HEK293T (cell line): ENCODE results near the gene CMTM4.

Source experiments
- CTCF ChIA-PET: fragments of 350-600 bp; formaldehyde crosslinking; extraction: SDS; loops from one replicate; lab custom pipeline; 2021; ENCODE audit warnings: antibody characterized with exemption, inconsistent platforms; lab: Yijun Ruan, JAX
- POLR2A ChIA-PET: fragments of 350-600 bp; formaldehyde crosslinking; extraction: SDS; loops from one replicate; lab custom pipeline; 2020; ENCODE audit warnings: antibody characterized with exemption, inconsistent platforms; lab: Yijun Ruan, JAX
- DNase-seq: peaks from one replicate; pipeline ENCODE4 v3.0.0; 2012; ENCODE audit warnings: mixed read lengths; ENCODE audit errors: extremely low spot score
- ARNT ChIP-seq: fragments of 450-650 bp; IDR thresholded peaks from 2 replicates; pipeline ENCODE4 v1.6.1; 2017; ENCODE audit warnings: mild to moderate bottlenecking
- BHLHE40 ChIP-seq: fragments of 450-650 bp; IDR thresholded peaks from 2 replicates; pipeline ENCODE4 v1.6.1; 2016; ENCODE audit warnings: mild to moderate bottlenecking, moderate library complexity, borderline replicate concordance
- CTBP1 ChIP-seq: fragments of 450-650 bp; IDR thresholded peaks from 2 replicates; pipeline ENCODE4 v1.6.1; 2016; ENCODE audit warnings: borderline replicate concordance
- ELF4 ChIP-seq: fragments of 450-650 bp; IDR thresholded peaks from 2 replicates; pipeline ENCODE4 v1.6.1; 2017; ENCODE audit warnings: antibody characterized with exemption
- FOXA1 ChIP-seq: fragments of 450-650 bp; IDR thresholded peaks from 2 replicates; pipeline ENCODE4 v1.6.1; 2016; ENCODE audit warnings: mild to moderate bottlenecking
- FOXK2 ChIP-seq: fragments of 450-650 bp; IDR thresholded peaks from 2 replicates; pipeline ENCODE4 v1.6.1; 2016; ENCODE audit warnings: mild to moderate bottlenecking
- FOXM1 ChIP-seq: fragments of 450-650 bp; IDR thresholded peaks from 2 replicates; pipeline ENCODE4 v1.6.1; 2017; ENCODE audit warnings: mild to moderate bottlenecking, borderline replicate concordance
- HDGF ChIP-seq: fragments of 450-650 bp; IDR thresholded peaks from 2 replicates; pipeline ENCODE4 v1.6.1; 2017; ENCODE audit warnings: antibody characterized with exemption, borderline replicate concordance
- L3MBTL2 ChIP-seq: fragments of 450-650 bp; conservative IDR thresholded peaks from 2 replicates; pipeline ENCODE4 v1.6.1; 2016; ENCODE audit warnings: mild to moderate bottlenecking
- LEF1 ChIP-seq: fragments of 450-650 bp; IDR thresholded peaks from 2 replicates; pipeline ENCODE4 v1.6.1; 2017; ENCODE audit warnings: mild to moderate bottlenecking, borderline replicate concordance
- NFRKB ChIP-seq: fragments of 450-650 bp; IDR thresholded peaks from 2 replicates; pipeline ENCODE4 v1.6.1; 2016; ENCODE audit warnings: mild to moderate bottlenecking, moderate library complexity
- SP1 ChIP-seq: fragments of 450-650 bp; IDR thresholded peaks from 2 replicates; pipeline ENCODE4 v1.6.1; 2017
- SUZ12 ChIP-seq: fragments of 450-650 bp; IDR thresholded peaks from 2 replicates; pipeline ENCODE4 v1.6.1; 2016; ENCODE audit warnings: mild to moderate bottlenecking
- TARDBP ChIP-seq: fragments of 450-650 bp; IDR thresholded peaks from 2 replicates; pipeline ENCODE4 v1.6.1; 2016
- ZNF384 ChIP-seq: fragments of 450-650 bp; IDR thresholded peaks from 2 replicates; pipeline ENCODE4 v1.6.1; 2016
- TF ChIP-seq, protein P1 (sequence below): fragments of 450-650 bp; IDR thresholded peaks from 2 replicates; pipeline ENCODE4 v1.6.1; 2016

Gene CMTM4

DNA sequence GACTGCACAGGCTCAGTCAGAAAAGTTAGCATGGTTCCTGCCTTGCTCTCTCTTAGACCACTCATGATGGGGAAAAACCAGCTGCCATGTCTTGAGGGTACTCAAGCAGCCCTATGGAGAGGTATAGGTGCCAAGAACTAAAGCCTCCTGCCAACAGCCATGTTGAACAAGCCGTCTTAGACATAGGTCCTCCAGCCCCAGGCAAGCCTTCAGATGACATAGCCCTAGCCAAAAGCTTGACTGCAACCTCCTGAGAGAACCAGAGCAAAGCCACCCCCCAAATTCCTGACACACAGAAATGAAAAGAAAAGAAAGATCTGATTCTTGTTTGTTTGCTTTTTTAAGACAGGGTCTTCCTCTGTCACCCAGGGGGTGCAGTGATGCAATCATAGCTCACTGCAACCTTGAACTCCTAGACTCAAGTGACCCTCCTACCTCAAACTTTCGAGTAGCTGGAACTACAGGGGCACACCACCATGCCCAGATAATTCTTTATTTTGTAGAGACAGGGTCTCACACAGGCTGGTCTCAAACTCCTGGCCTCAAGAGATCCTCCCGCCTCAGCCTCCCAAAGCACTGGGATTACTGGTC, 55.7 kb downstream of the CMTM4 start:
- CTCF ChIA-PET, result interaction anchor here (2.4 kb wide), 1 partner anchor 10 kb away, joined by 17 read pairs; no protein-coding TSS in a partner anchor
- no peak for DNase-seq
- TF ChIP-seq FOXK2 (no peak), BHLHE40 (no peak), L3MBTL2 (no peak), ARNT (no peak), FOXM1 (no peak), NFRKB (no peak), ZNF384 (no peak), FOXA1 (no peak), SP1 (no peak), HDGF (no peak), SUZ12 (no peak), CTBP1 (no peak), TARDBP (no peak), LEF1 (no peak), ELF4 (no peak)
- TF ChIP-seq, protein P1, sequence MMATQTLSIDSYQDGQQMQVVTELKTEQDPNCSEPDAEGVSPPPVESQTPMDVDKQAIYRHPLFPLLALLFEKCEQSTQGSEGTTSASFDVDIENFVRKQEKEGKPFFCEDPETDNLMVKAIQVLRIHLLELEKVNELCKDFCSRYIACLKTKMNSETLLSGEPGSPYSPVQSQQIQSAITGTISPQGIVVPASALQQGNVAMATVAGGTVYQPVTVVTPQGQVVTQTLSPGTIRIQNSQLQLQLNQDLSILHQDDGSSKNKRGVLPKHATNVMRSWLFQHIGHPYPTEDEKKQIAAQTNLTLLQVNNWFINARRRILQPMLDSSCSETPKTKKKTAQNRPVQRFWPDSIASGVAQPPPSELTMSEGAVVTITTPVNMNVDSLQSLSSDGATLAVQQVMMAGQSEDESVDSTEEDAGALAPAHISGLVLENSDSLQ, result no peak
- POLR2A ChIA-PET, result no interaction called here

DNA sequence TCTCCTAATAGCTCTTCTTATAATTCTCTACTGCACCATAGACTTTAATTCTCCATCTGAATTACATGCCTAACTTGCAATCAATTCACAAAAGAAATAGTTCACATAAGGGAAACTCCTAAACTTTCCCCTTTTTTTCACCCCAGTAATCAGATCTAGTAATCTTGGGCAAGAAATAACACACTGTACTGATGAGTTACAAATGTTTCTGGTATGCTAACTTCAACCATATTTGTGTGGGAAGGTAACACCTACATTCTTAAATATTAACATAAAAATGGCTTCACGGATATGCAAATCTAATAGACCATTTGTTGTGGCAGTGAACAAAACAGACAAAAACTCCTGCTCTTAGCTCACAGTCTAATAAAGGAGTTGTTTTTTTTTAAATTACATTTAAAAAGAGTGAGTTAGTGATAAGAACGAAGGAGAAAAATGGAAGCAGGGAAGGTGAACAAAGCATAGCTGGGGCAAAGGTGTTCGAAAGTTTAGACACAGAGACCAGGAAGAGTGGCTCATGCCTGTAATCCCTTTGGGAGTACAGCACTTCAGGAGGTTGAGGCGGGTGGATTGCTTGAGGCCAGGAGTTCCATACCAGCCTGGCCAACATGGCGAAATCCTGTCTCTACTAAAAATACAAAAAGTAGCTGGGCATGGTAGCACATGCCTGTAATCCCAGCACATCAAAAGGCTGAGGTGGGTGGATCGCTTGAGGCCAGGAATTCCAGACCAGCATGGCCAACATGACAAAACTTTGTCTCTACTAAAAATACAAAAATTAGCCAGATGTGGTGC, 57.3 kb downstream of the CMTM4 start:
- no peak for TF ChIP-seq FOXM1
- TF ChIP-seq ELF4, result no peak
- TF ChIP-seq, protein P1, result no peak
- CTCF ChIA-PET, result interaction anchor here (0.6 to 2.4 kb wide), 2 partner anchors 12 to 60 kb away, joined by 5 to 17 read pairs; no protein-coding TSS in a partner anchor
- POLR2A ChIA-PET, result interaction anchor here (2.1 kb wide), 1 partner anchor 12 kb away, joined by 7 read pairs; no protein-coding TSS in a partner anchor
- DNase-seq, result no peak

DNA sequence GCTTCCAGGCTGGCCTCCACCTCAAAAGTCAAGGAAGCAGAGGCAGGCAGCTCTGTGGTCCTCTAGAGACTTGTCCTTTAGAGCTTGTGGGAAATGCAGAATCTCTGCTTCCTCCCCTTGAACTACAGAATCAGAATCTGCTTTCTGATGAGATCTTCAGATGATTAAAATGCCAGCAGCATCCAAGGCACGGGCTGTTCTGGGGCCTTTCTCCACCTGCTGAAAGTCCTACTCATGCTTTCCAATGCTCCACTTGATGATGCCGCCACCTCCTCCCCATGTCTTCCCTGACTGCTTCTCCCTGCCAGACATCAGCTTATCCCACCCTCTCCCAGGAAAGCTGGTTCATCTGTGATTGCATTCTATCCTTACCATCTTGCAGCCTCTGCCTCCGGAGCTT, 58.7 kb downstream of the CMTM4 start:
- POLR2A ChIA-PET, result interaction anchor here (2.1 kb wide), 1 partner anchor 13 kb away, joined by 7 read pairs; no protein-coding TSS in a partner anchor
- CTCF ChIA-PET, result interaction anchor here (0.7 kb wide), 1 partner anchor 14 kb away, joined by 3 read pairs; no protein-coding TSS in a partner anchor
- DNase-seq, result no peak
- TF ChIP-seq ZNF384, result no peak
- no peak for TF ChIP-seq L3MBTL2
- TF ChIP-seq TARDBP, result no peak
- no peak for TF ChIP-seq FOXK2
- no peak for TF ChIP-seq ARNT
- TF ChIP-seq LEF1, result no peak
- TF ChIP-seq, protein P1, result no peak
- TF ChIP-seq HDGF, result no peak
- TF ChIP-seq FOXM1, result no peak
- TF ChIP-seq BHLHE40, result no peak
- TF ChIP-seq CTBP1, result no peak
- no peak for TF ChIP-seq FOXA1
- no peak for TF ChIP-seq SUZ12
- TF ChIP-seq SP1, result no peak
- TF ChIP-seq ELF4, result no peak
- no peak for TF ChIP-seq NFRKB

DNA sequence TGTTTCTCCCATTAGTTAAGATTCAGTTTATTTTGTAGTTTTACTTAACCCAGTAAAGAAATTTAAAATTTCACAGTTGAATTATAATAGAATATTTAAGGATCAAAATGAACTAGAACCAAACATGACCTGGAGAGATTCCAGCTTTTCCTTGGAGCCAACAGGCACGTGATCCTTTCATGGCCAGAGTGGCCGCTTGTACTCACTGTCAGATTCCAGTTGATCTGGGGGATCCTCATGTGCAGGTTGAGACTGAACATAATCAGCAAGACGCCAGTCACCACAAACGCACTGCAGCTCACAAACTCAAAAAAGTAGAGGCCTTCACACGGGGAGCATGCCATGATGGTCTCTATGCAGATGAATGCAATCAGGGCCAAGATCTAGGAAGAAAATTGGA, 60.3 kb downstream of the CMTM4 start:
- ChIA-PET POLR2A (no interaction called here), CTCF (interaction anchor here (1.9 kb wide), 1 partner anchor 15 kb away, joined by 5 read pairs; no protein-coding TSS in a partner anchor)
- no peak for DNase-seq
- no peak for TF ChIP-seq FOXK2
- TF ChIP-seq HDGF, result no peak

DNA sequence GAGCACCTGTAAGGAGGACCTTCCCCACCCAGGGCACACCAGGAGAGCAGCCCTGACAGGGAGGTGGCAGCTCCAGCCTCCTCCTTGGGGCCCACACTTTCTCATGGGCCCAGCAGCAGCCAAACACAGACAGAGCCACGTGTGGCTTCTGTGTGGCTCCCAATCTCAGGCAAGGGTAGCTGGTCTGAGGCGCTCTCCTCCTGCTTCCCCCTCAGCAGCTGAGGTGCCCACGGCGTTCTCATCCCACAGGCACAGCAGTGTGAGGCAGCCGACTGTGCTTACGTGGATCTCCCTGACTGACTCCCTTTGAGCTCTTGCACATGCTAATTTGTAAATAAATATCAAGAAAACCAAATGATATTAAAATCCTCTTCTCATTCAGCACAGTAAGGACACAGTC, 61.1 kb downstream of the CMTM4 start:
- TF ChIP-seq, protein P1, result no peak
- TF ChIP-seq CTBP1 (no peak), LEF1 (no peak)
- no peak for DNase-seq
- ChIA-PET CTCF (interaction anchor here (1.9 kb wide), 1 partner anchor 15 kb away, joined by 5 read pairs; no protein-coding TSS in a partner anchor), POLR2A (no interaction called here)
